ENCODE measurements around the gene FGFR2. TPM values are rescaled to one million over a fixed set of nuclear protein-coding genes. Genes with fewer than 3 reads are reported as not detected.

Gene FGFR2
- total RNA-seq, 1 donor: 13.8 TPM

DNA sequence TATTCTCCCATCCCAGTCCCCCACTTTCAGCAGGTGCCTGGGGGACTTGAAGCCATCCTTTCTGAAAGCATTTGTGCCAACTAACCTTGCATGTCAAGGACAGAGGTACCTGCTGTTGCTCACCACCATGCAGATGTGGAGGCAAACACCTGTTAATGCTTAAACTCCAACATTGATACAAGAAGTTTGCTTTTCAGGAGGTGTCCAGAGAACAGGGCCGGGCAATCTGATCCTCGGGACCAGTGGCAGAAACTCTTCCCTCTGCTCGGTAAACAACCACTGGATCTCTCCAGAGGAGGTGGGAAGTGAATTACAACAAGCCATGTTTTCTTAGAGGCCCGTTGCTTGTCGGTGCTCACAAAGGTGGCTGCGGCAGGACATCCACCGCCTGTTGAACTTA, 54.7 kb downstream of the FGFR2 start:
- H4K20me1 ChIP-seq (ENCODE audit: insufficient read depth, low read length): no peaks in the 10 kb centered on the region
- H3K27me3 ChIP-seq (ENCODE audit: insufficient read depth, low read length): no peaks in the 10 kb centered on the region
- H2AFZ ChIP-seq (ENCODE audit: low read length): no peak overlapping the region
- no peak overlapping the region for H3K27ac ChIP-seq (ENCODE audit: low read depth, low read length)
- no peaks in the 10 kb centered on the region for H3K9me3 ChIP-seq (ENCODE audit: low read depth, low read length)
- H3K4me2 ChIP-seq (ENCODE audit: insufficient read depth, low read length): no peak overlapping the region
- H3K4me3 ChIP-seq (ENCODE audit: insufficient read depth, low read length): no peak overlapping the region
- TF ChIP-seq, protein P1, sequence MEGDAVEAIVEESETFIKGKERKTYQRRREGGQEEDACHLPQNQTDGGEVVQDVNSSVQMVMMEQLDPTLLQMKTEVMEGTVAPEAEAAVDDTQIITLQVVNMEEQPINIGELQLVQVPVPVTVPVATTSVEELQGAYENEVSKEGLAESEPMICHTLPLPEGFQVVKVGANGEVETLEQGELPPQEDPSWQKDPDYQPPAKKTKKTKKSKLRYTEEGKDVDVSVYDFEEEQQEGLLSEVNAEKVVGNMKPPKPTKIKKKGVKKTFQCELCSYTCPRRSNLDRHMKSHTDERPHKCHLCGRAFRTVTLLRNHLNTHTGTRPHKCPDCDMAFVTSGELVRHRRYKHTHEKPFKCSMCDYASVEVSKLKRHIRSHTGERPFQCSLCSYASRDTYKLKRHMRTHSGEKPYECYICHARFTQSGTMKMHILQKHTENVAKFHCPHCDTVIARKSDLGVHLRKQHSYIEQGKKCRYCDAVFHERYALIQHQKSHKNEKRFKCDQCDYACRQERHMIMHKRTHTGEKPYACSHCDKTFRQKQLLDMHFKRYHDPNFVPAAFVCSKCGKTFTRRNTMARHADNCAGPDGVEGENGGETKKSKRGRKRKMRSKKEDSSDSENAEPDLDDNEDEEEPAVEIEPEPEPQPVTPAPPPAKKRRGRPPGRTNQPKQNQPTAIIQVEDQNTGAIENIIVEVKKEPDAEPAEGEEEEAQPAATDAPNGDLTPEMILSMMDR (IDR thresholded peaks at IDR 0.05; ENCODE audit: extremely low read depth, low read depth, low read length): no peak
- no peaks in the 10 kb centered on the region for H3K36me3 ChIP-seq (ENCODE audit: insufficient read depth, low read length)
- DNase-seq (ENCODE audit: insufficient read length, low spot score, missing footprints): no peak
- no peaks in the 10 kb centered on the region for H3K79me2 ChIP-seq (ENCODE audit: insufficient read depth, low read length)
- H3K4me1 ChIP-seq (ENCODE audit: insufficient read depth, low read length): no peaks in the 10 kb centered on the region

- H2AFZ ChIP-seq (ENCODE audit: low read length): no peak overlapping the region
- DNase-seq (ENCODE audit: insufficient read length, low spot score, missing footprints): no peak
- H3K36me3 ChIP-seq (ENCODE audit: insufficient read depth, low read length): no peaks in the 10 kb centered on the region
- no peaks in the 10 kb centered on the region for H3K4me1 ChIP-seq (ENCODE audit: insufficient read depth, low read length)
- TF ChIP-seq, protein P1 (IDR thresholded peaks at IDR 0.05; ENCODE audit: extremely low read depth, low read depth, low read length): no peak
- no peaks in the 10 kb centered on the region for H3K9me3 ChIP-seq (ENCODE audit: low read depth, low read length)
- no peak overlapping the region for H3K4me2 ChIP-seq (ENCODE audit: insufficient read depth, low read length)
- H4K20me1 ChIP-seq (ENCODE audit: insufficient read depth, low read length): no peaks in the 10 kb centered on the region
- H3K79me2 ChIP-seq (ENCODE audit: insufficient read depth, low read length): no peaks in the 10 kb centered on the region
- no peaks in the 10 kb centered on the region for H3K27me3 ChIP-seq (ENCODE audit: insufficient read depth, low read length)
- no peak overlapping the region for H3K27ac ChIP-seq (ENCODE audit: low read depth, low read length)
- no peak overlapping the region for H3K4me3 ChIP-seq (ENCODE audit: insufficient read depth, low read length)
Observed at GRCh38 chr10:121541450-121542120, 56.7 kb downstream of the FGFR2 start.

- TF ChIP-seq, protein P1 (IDR thresholded peaks at IDR 0.05; ENCODE audit: extremely low read depth, low read depth, low read length): no peak
- Histone ChIP-seq H3K27ac (ENCODE audit: low read depth, low read length) (no peak overlapping the region), H3K79me2 (ENCODE audit: insufficient read depth, low read length) (no peaks in the 10 kb centered on the region), H3K4me1 (ENCODE audit: insufficient read depth, low read length) (no peaks in the 10 kb centered on the region), H3K9me3 (ENCODE audit: low read depth, low read length) (no peaks in the 10 kb centered on the region), H2AFZ (ENCODE audit: low read length) (no peak overlapping the region), H3K4me2 (ENCODE audit: insufficient read depth, low read length) (no peak overlapping the region), H3K27me3 (ENCODE audit: insufficient read depth, low read length) (no peaks in the 10 kb centered on the region), H4K20me1 (ENCODE audit: insufficient read depth, low read length) (no peaks in the 10 kb centered on the region), H3K36me3 (ENCODE audit: insufficient read depth, low read length) (no peaks in the 10 kb centered on the region), H3K4me3 (ENCODE audit: insufficient read depth, low read length) (no peak overlapping the region)
- DNase-seq (ENCODE audit: insufficient read length, low spot score, missing footprints): no peak
Observed at GRCh38 chr10:121540732-121541395, 57.4 kb downstream of the FGFR2 start.

GRCh38 chr10:121539786-121540185, 58.5 kb downstream of the FGFR2 start:
- no peaks in the 10 kb centered on the region for H3K36me3 ChIP-seq (ENCODE audit: insufficient read depth, low read length)
- H3K4me1 ChIP-seq (ENCODE audit: insufficient read depth, low read length): no peaks in the 10 kb centered on the region
- no peaks in the 10 kb centered on the region for H3K79me2 ChIP-seq (ENCODE audit: insufficient read depth, low read length)
- DNase-seq (ENCODE audit: insufficient read length, low spot score, missing footprints): no peak
- TF ChIP-seq, protein P1 (IDR thresholded peaks at IDR 0.05; ENCODE audit: extremely low read depth, low read depth, low read length): no peak
- no peaks in the 10 kb centered on the region for H3K9me3 ChIP-seq (ENCODE audit: low read depth, low read length)
- H2AFZ ChIP-seq (ENCODE audit: low read length): no peak overlapping the region
- no peak overlapping the region for H3K27ac ChIP-seq (ENCODE audit: low read depth, low read length)
- H3K4me3 ChIP-seq (ENCODE audit: insufficient read depth, low read length): no peak overlapping the region
- no peaks in the 10 kb centered on the region for H4K20me1 ChIP-seq (ENCODE audit: insufficient read depth, low read length)
- H3K27me3 ChIP-seq (ENCODE audit: insufficient read depth, low read length): no peaks in the 10 kb centered on the region
- H3K4me2 ChIP-seq (ENCODE audit: insufficient read depth, low read length): no peak overlapping the region
